ENCODE results near the gene ELN.

ELN gene

GRCh38 chr7:74101061-74101681 is 73.2 kb downstream of the ELN start:
- Histone ChIP-seq H3F3A (ENCODE audit: control insufficient read depth, insufficient read depth) (peaks cover 36% of the 10 kb centered on the region), H3K4me2 (ENCODE audit: low read length) (peak overlapping the region; percentile 90), H3K9me2 (replicated peaks; ENCODE audit: control insufficient read depth, low read length) (no peaks in the 10 kb centered on the region), H3K27me3 (ENCODE audit: control insufficient read depth, low read length) (no peaks in the 10 kb centered on the region), H3K27ac (ENCODE audit: low read depth, low read length) (peak overlapping the region; percentile 98), H3K9me3 (ENCODE audit: control insufficient read depth, insufficient read depth, low read length) (no peaks in the 10 kb centered on the region), H3K79me2 (ENCODE audit: control insufficient read depth, low read length) (peaks cover 12% of the 10 kb centered on the region), H3K36me3 (ENCODE audit: control insufficient read depth, low read length) (peaks cover 68% of the 10 kb centered on the region), H3K4me3 (ENCODE audit: low read length) (peak overlapping the region; percentile 63), H4K20me1 (ENCODE audit: control insufficient read depth, insufficient read depth, low read depth, low read length) (no peaks in the 10 kb centered on the region), H3K4me1 (ENCODE audit: control insufficient read depth, low read length) (peaks cover 66% of the 10 kb centered on the region)
- TF ChIP-seq CTCF (IDR thresholded peaks at IDR 0.05; ENCODE audit: low read depth, low read length, poor library complexity, severe bottlenecking) (no peak), EZH2phosphoT487 (IDR thresholded peaks at IDR 0.05; ENCODE audit: borderline replicate concordance, low read length) (no peak)

- Histone ChIP-seq H3K4me1 (ENCODE audit: control insufficient read depth, low read length) (peaks cover 54% of the 10 kb centered on the region), H3K36me3 (ENCODE audit: control insufficient read depth, low read length) (peaks cover 66% of the 10 kb centered on the region), H3K4me2 (ENCODE audit: low read length) (no peak overlapping the region), H3K27me3 (ENCODE audit: control insufficient read depth, low read length) (no peaks in the 10 kb centered on the region), H4K20me1 (ENCODE audit: control insufficient read depth, insufficient read depth, low read depth, low read length) (no peaks in the 10 kb centered on the region), H3K9me2 (replicated peaks; ENCODE audit: control insufficient read depth, low read length) (no peaks in the 10 kb centered on the region), H3K9me3 (ENCODE audit: control insufficient read depth, insufficient read depth, low read length) (no peaks in the 10 kb centered on the region), H3F3A (ENCODE audit: control insufficient read depth, insufficient read depth) (peaks cover 34% of the 10 kb centered on the region), H3K79me2 (ENCODE audit: control insufficient read depth, low read length) (peaks cover 12% of the 10 kb centered on the region), H3K27ac (ENCODE audit: low read depth, low read length) (peak overlapping the region; percentile 98), H3K4me3 (ENCODE audit: low read length) (no peak overlapping the region)
- TF ChIP-seq EZH2phosphoT487 (IDR thresholded peaks at IDR 0.05; ENCODE audit: borderline replicate concordance, low read length) (no peak), CTCF (IDR thresholded peaks at IDR 0.05; ENCODE audit: low read depth, low read length, poor library complexity, severe bottlenecking) (no peak)
These were observed 75.3 kb downstream of the ELN start for GRCh38 chr7:74103219-74103772.

GRCh38 chr7:74104702-74105101 is 76.7 kb downstream of the ELN start:
- Histone ChIP-seq H3K79me2 (ENCODE audit: control insufficient read depth, low read length) (peaks cover 12% of the 10 kb centered on the region), H3K27ac (ENCODE audit: low read depth, low read length) (no peak overlapping the region), H3K4me1 (ENCODE audit: control insufficient read depth, low read length) (peaks cover 40% of the 10 kb centered on the region), H3K4me3 (ENCODE audit: low read length) (no peak overlapping the region), H3K36me3 (ENCODE audit: control insufficient read depth, low read length) (peaks cover 67% of the 10 kb centered on the region), H3F3A (ENCODE audit: control insufficient read depth, insufficient read depth) (peaks cover 30% of the 10 kb centered on the region), H3K4me2 (ENCODE audit: low read length) (no peak overlapping the region), H3K9me3 (ENCODE audit: control insufficient read depth, insufficient read depth, low read length) (no peaks in the 10 kb centered on the region), H3K27me3 (ENCODE audit: control insufficient read depth, low read length) (no peaks in the 10 kb centered on the region), H4K20me1 (ENCODE audit: control insufficient read depth, insufficient read depth, low read depth, low read length) (no peaks in the 10 kb centered on the region), H3K9me2 (replicated peaks; ENCODE audit: control insufficient read depth, low read length) (no peaks in the 10 kb centered on the region)
- no peak for TF ChIP-seq CTCF (IDR thresholded peaks at IDR 0.05; ENCODE audit: low read depth, low read length, poor library complexity, severe bottlenecking)
- no peak for TF ChIP-seq EZH2phosphoT487 (IDR thresholded peaks at IDR 0.05; ENCODE audit: borderline replicate concordance, low read length)
